GM12891 (cell line): ENCODE data around the gene OVAAL.

Experiments used
- DNase-seq: peaks from one replicate; pipeline ENCODE4 v3.0.0; 2011; ENCODE audit warnings: low spot score; ENCODE audit not compliant: insufficient read length
- FAIRE-seq: peaks from 2 replicates; lab custom pipeline; 2011; peaks lifted over from hg19 to GRCh38; lab: Jason Lieb, UNC
- PAX5 ChIP-seq: IDR thresholded peaks from 2 replicates; pipeline ENCODE4 v1.6.1; 2011; ENCODE audit warnings: low read length, moderate library complexity, mild to moderate bottlenecking; ENCODE audit not compliant: insufficient read depth, severe bottlenecking
- POLR2A ChIP-seq: IDR thresholded peaks from 2 replicates; pipeline ENCODE4 v1.6.1; 2011; ENCODE audit warnings: low read depth, low read length, control low read depth
- POLR2AphosphoS5 ChIP-seq: IDR thresholded peaks from 2 replicates; pipeline ENCODE4 v1.6.1; 2011; ENCODE audit warnings: low read depth, low read length, control low read depth
- POU2F2 ChIP-seq: IDR thresholded peaks from 2 replicates; pipeline ENCODE4 v1.6.1; 2011; ENCODE audit warnings: low read depth, mild to moderate bottlenecking, control low read depth, low read length, moderate library complexity
- SPI1 ChIP-seq: IDR thresholded peaks from 2 replicates; pipeline ENCODE4 v1.6.1; 2011; ENCODE audit warnings: low read depth, low read length, control low read depth
- TAF1 ChIP-seq: IDR thresholded peaks from 2 replicates; pipeline ENCODE4 v1.6.1; 2011; ENCODE audit warnings: low read depth, low read length, control low read depth

OVAAL gene

DNA sequence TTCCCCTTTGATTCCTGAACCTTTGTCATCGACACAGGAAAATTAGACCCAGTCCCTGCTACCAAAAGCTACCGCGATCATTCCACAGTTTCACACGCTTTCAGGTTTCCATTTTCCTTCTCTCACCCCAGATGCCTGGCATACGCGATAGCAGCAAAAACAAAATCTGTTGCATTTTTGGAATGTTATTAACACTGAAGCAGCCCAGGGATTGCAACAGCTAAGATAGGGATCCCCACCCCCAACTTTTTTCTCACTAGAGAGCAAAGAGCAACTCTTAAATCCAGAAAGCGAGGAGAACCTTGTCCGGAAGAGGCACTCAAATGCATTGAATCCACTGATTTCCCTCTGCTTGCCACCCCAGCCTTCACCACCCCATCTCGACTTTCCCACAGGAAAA is 8.9 kb downstream of the OVAAL start:
- DNase-seq = no peak
- TF ChIP-seq PAX5 = no peak
- TF ChIP-seq POLR2AphosphoS5 = no peak
- TF ChIP-seq SPI1 = no peak
- no peak for TF ChIP-seq POLR2A
- no peak for TF ChIP-seq TAF1
- TF ChIP-seq POU2F2 = no peak
- FAIRE-seq = no peak

DNA sequence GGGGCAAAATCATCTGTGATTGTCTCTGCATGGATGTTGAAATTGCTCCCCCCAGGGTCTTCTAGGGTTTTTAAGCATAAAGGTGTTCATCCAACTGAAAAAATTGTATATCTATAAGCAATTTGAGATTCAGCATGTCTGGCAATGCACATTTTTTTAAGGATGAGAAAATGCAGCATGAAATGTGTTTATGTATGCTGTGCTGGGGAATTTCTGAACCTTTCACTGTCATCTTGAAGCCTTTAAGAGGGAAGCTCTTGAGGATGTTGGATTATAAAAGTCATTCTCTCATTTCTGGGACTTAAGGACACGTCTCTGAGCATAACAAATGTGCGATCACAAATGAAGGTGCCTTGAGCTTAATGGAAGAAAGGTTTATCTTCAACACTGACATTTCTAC is 9.4 kb downstream of the OVAAL start:
- DNase-seq (no peak), FAIRE-seq (no peak)
- TF ChIP-seq POLR2AphosphoS5 (no peak), SPI1 (no peak)

DNA sequence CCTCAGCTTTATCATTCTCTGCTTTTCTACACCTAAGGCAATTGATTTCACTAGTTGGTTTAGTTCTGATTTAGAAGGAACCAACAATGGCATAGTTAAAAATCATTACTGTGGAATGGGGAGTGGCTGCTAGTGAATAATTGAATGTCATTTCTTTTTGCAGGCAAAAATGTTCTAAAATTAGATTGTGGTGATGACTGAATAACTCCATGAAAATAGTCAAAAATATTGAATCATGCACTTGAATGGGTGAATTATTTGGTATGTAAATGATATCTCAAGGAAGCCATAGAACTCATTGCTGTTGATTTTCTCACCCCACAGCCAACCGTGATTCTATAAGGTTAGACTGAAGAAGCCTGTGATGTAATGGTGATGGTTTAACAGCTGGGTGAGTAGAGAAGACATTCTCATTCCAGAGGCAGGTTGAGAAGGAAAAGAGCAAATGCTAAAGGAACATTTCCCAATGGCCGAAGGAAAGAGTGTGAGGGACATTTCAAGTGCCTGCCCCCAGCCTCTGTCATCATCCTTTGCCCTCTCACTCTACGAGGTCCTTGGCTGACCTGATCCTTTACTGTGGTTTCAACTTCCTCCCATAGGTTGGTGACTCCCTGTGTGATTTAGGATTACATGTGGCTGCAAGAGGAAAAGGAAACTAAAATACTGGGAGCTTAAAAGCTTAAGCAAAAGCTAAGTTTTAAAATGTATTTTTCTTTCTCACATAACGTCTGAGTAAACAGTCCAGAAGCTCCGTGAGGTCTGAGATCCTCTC is 12.5 kb downstream of the OVAAL start:
- FAIRE-seq (no peak), DNase-seq (no peak)
- no peak for TF ChIP-seq POLR2AphosphoS5
- no peak for TF ChIP-seq TAF1
- TF ChIP-seq POLR2A = no peak
- no peak for TF ChIP-seq POU2F2
- TF ChIP-seq PAX5 = no peak
- TF ChIP-seq SPI1 = no peak

GRCh38 chr1:180571832-180572636 is 13.3 kb downstream of the OVAAL start:
- no peak for DNase-seq
- FAIRE-seq = no peak
- TF ChIP-seq SPI1 = no peak
- no peak for TF ChIP-seq TAF1
- TF ChIP-seq POU2F2 = no peak
- no peak for TF ChIP-seq POLR2A
- no peak for TF ChIP-seq POLR2AphosphoS5
- no peak for TF ChIP-seq PAX5

- TF ChIP-seq POU2F2 (no peak), TAF1 (no peak), POLR2A (no peak), POLR2AphosphoS5 (no peak), SPI1 (no peak), PAX5 (no peak)
- FAIRE-seq = no peak
- no peak for DNase-seq
These were observed 14.0 kb downstream of the OVAAL start for GRCh38 chr1:180572760-180573159.

DNA sequence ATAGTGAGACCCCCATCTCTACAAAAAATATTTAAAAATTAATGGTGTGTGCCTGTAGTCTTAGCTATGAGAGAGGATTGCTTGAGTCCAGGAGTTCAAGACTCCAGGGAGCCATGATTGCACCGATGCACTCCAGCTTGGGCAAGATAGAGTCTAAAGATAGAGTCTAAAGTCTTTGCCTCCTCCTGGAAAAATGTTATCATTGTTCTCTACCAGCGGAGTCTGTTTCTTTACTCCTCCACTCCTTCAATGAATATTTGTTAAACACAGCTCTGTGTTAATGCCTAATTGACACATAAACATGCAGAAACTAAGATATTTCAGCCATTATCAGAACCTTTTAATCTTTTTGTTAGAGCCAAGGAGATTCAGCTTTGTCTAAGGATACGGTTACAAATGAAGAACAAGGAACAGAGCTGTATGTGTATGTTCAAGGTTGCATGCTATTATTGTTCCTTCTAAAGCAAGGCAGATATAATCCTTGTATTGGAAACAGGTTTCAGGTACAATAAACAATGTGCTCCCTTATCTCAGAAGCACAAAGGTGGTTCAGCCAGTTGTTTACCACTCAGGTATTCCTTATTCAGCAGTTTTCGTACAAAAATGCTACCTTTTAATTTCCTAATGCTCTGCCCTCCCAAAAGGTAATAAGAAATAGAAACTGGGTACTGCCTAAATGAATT is 15.4 kb downstream of the OVAAL start:
- TF ChIP-seq POU2F2 (no peak), POLR2A (no peak), TAF1 (no peak), POLR2AphosphoS5 (no peak), SPI1 (no peak), PAX5 (no peak)
- DNase-seq = no peak
- no peak for FAIRE-seq

DNA sequence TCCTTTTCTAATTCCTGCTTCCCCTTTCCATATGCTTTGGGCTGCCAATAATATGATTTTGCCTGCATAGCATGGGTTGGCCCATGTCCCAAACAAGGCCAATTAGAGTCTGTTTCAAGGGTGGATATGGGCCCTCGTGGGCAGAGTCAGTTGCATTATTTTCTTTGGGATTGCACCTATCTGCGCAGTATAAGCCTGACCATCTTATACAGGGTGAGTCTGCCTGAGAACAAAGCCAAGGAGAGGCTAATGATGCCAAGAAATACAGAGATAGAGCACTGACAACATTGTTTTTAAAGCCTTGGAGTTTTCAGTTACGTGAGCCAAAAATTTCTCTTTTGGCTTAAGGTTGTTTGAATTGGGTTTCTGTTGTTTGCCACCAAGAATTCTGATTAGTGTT is 18.6 kb downstream of the OVAAL start:
- DNase-seq = no peak
- no peak for TF ChIP-seq POU2F2
- TF ChIP-seq SPI1 = no peak
- no peak for TF ChIP-seq PAX5
- no peak for TF ChIP-seq POLR2AphosphoS5
- TF ChIP-seq TAF1 = no peak
- no peak for TF ChIP-seq POLR2A
- no peak for FAIRE-seq

DNA sequence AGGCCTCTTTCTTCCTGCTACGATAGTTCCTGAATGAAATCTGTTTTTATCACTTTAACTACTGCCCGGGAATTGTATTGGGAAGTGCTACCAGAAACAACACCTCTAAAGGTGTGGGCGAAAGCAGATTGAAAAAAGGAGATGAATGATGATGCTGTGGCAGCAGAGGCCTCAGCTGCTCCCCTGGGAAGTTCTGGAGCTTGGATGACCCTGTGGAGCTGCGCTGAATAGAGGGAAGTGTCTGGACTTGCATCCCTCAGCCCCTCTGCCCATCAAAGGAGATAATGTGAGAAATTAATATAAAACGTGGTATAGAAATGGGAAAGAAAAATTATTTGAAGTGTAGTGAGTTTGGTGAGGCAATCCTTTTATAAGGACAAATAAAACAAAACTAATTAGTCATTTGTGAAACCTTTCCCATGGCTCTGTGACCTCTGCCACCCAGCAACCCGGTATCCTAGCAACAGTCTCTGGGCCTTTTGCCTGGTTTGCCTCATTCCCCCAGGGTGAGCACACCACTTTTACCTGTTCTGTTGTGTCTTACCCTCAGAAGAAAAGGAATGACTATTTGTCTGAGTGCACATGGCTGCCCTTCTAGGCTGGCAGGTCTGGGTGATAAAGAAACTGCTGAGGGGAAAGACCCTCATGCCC is 21.3 kb downstream of the OVAAL start:
- no peak for FAIRE-seq
- no peak for DNase-seq

GRCh38 chr1:180581635-180582039 is 22.9 kb downstream of the OVAAL start:
- FAIRE-seq (no peak), DNase-seq (no peak)
- no peak for TF ChIP-seq POLR2AphosphoS5
- no peak for TF ChIP-seq TAF1
- no peak for TF ChIP-seq PAX5
- TF ChIP-seq POU2F2 = no peak
- TF ChIP-seq POLR2A = no peak
- no peak for TF ChIP-seq SPI1

More for the DNA sequence above, 21.3 kb downstream of the OVAAL start:
- TF ChIP-seq SPI1 = no peak
- TF ChIP-seq TAF1 = no peak
- no peak for TF ChIP-seq POLR2AphosphoS5
- TF ChIP-seq POU2F2 = no peak
- no peak for TF ChIP-seq PAX5
- TF ChIP-seq POLR2A = no peak
